K562 (cell line): ENCODE data around the gene ZNF335. TPM values are rescaled to one million over a fixed set of nuclear protein-coding genes. Genes with fewer than 3 reads are reported as not detected.

ENCODE experiments used
- ATF1 ChIP-seq, 2 experiments: fragments of 450-650 bp in 1 of 2; IDR thresholded peaks; 2 replicates each; pipeline ENCODE4 v1.6.1; 2016; ENCODE audit warnings: missing compliant biosample characterization in 1 of 2, missing genetic modification characterization in 1 of 2
- E2F1 ChIP-seq: sonication (generic); formaldehyde crosslinking; IDR thresholded peaks from 2 replicates; pipeline ENCODE4 v1.8.1; 2023; ENCODE audit warnings: mild to moderate bottlenecking, missing genetic modification reagents, moderate library complexity
- ERF ChIP-seq: fragments of 450-650 bp; formaldehyde crosslinking; IDR thresholded peaks from 2 replicates; pipeline ENCODE4 v1.4.0; 2020; ENCODE audit warnings: mild to moderate bottlenecking, mixed read lengths
- GABPB1 ChIP-seq: sonication (generic); formaldehyde crosslinking; IDR thresholded peaks from 2 replicates; pipeline ENCODE4 v1.8.0; 2022; ENCODE audit warnings: mild to moderate bottlenecking, missing genetic modification reagents
- HDAC3 ChIP-seq: fragments of 450-650 bp; IDR thresholded peaks from 2 replicates; pipeline ENCODE4 v1.6.1; 2018; ENCODE audit warnings: borderline replicate concordance, mild to moderate bottlenecking, moderate library complexity; ENCODE audit not compliant: partially characterized antibody
- NEUROD1 ChIP-seq: fragments of 150-350 bp; IDR thresholded peaks from 2 replicates; pipeline ENCODE4 v1.6.1; 2014; ENCODE audit warnings: borderline replicate concordance, low read length, low read depth; ENCODE audit not compliant: partially characterized antibody
- RB1 ChIP-seq: fragments of 450-650 bp; IDR thresholded peaks from 2 replicates; pipeline ENCODE4 v1.6.1; 2017; ENCODE audit warnings: low read depth, mild to moderate bottlenecking
- SMAD1 ChIP-seq: fragments of 150-350 bp; IDR thresholded peaks from 2 replicates; pipeline ENCODE4 v1.6.1; 2014; ENCODE audit warnings: low read length, low read depth; ENCODE audit not compliant: partially characterized antibody
- SP2 ChIP-seq: IDR thresholded peaks from 2 replicates; pipeline ENCODE4 v1.6.1; 2011; ENCODE audit warnings: mild to moderate bottlenecking, low read depth, low read length, moderate library complexity; ENCODE audit not compliant: poor library complexity, severe bottlenecking; ENCODE audit errors: extremely low read depth
- TFAP4 ChIP-seq: sonication (generic); formaldehyde crosslinking; IDR thresholded peaks from 2 replicates; pipeline ENCODE4 v1.8.0; 2022; ENCODE audit warnings: missing genetic modification reagents, mild to moderate bottlenecking, moderate library complexity, borderline replicate concordance
- ZBTB17 ChIP-seq: fragments of 450-650 bp; formaldehyde crosslinking; IDR thresholded peaks from 2 replicates; pipeline ENCODE4 v1.4.0; 2020; ENCODE audit warnings: mild to moderate bottlenecking
- ZBTB33 ChIP-seq: sonication (generic); formaldehyde crosslinking; IDR thresholded peaks from 2 replicates; pipeline ENCODE4 v1.8.1; 2023; ENCODE audit warnings: mild to moderate bottlenecking, missing genetic modification reagents
- ZEB2 ChIP-seq: fragments of 450-650 bp; IDR thresholded peaks from 2 replicates; pipeline ENCODE4 v1.6.1; 2016
- ZNF311 ChIP-seq: fragments of 250-450 bp; sonication (Bioruptor Pico); IDR thresholded peaks from 2 replicates; pipeline ENCODE4 v1.4.0; 2020; ENCODE audit warnings: mild to moderate bottlenecking, moderate library complexity
- ZNF609 ChIP-seq: sonication (generic); formaldehyde crosslinking; IDR thresholded peaks from 2 replicates; pipeline ENCODE4 v1.8.1; 2023; ENCODE audit warnings: missing genetic modification reagents, mild to moderate bottlenecking, borderline replicate concordance
- polyA plus RNA-seq, 8 experiments: library from polyadenylated mRNA; depleted of rRNA in 4 of 8; stranded (reverse) in 5 of 8; unstranded in 3 of 8; fragments of >200 nt; fragmentation: Nextera tagmentation in 2 of 8; fragmentation: Illumina TruSeq in 1 of 8; extraction: Ambion mirVana in 2 of 8; extraction: Trizol in 1 of 8; gene quantifications; 2 replicates each; pipeline versions ENCODE4 v1.2.1 to v1.2.3, GENCODE V29; 2011 to 2014; ENCODE audit warnings: inconsistent platforms in 1 of 8, missing spikeins in 1 of 8
- total RNA-seq, 7 experiments: library from RNA; depleted of rRNA in 6 of 7; stranded (reverse); fragments of >200 nt in 6 of 7; fragmentation: Illumina TruSeq in 2 of 7; extraction: Trizol in 2 of 7; gene quantifications; 2 replicates each; pipeline versions ENCODE4 v1.2.1 to v1.2.3, GENCODE V29; 2011 to 2021; ENCODE audit warnings: low replicate concordance in 1 of 7

The ZNF335 gene
- total and polyA plus RNA-seq, 9 of the 15 experiments (the other 6 are each of a cell fraction or from before 2014, with no cell fraction given) = 0.39 to 16.0 (median 7.6) TPM

GRCh38 chr20:45934586-45935415 is 37.2 kb downstream of the ZNF335 start, which contains the start of gene PCIF1 (continued):
- TF ChIP-seq E2F1 (CRISPR knock-in tag) (0 out of 2 replicates have a peak, but pooled peaks have one; percentile 47), SP2 (peak; percentile 59), GABPB1 (CRISPR knock-in tag) (peak; percentile 74), ZNF311 (CRISPR knock-in tag) (0 out of 2 replicates have a peak, but pooled peaks have one; percentile 36), TFAP4 (0 out of 2 replicates have a peak, but pooled peaks have one; percentile 65), RB1 (peak; percentile 73), ZNF609 (peak; percentile 96; the same call in 1 of the 2 replicates), NEUROD1 (peak; percentile 15), ATF1 (CRISPR knock-in tag; IDR thresholded peaks at IDR 0.05) (no peak), ATF1 (tag; IDR thresholded peaks at IDR 0.05) (no peak; the same call in 1 of the 2 replicates), ZEB2 (no peak), ZBTB17 (CRISPR knock-in tag) (peak; percentile 55; the same call in 1 of the 2 replicates), HDAC3 (no peak), SMAD1 (peak; percentile 77), ERF (CRISPR knock-in tag) (peak; percentile 72; the same call in 1 of the 2 replicates), ZBTB33 (CRISPR knock-in tag) (0 out of 2 replicates have a peak, but pooled peaks have one; percentile 5)
